ENCODE results near the gene PGF. TPM values are rescaled to one million over a fixed set of nuclear protein-coding genes. Genes with fewer than 3 reads are reported as not detected.

PGF gene
- total RNA-seq, 4 donors from 2014 or later: 3.5 to 10.5 (median 7.9) TPM

DNA sequence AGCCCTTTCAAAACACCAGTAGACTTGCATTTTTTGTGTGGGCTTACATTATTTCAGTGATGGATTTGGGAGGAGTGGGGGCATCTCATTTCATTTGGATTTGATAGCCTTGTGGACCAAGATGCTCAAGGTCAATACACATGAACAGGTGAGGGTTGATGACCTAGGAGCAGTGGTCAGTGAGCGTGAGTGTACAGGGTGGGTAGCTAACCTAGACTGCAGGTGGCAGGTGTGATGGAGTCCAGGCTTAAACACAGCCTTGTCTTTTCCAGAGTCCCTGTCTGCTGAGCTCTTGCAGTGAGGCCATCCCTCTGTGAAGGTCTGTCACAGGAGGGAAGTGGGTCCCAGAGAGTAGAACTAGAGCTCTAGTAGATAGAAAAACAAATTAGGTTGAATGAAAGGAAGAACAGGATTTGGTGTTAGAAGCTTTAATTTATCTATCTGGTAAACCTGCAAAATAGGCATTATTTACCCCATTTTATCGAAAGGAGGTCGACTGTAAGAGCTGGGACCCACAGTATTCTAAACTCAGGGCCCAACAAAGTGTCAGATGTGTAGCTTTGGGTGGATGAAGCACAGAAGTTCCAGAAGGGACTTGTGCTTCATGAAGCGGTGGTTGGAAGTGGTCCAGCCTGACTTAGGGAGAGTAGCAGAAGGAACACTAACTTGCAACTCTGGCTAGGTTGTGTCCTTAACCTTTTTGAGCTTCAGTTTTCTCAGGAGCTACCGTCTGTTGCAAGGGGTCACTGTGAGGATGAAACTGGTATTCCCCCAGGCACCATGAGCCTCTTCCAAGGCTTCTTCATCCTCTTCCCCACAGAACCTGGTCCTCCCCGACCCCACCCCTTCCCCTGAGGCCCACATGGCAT lies 50.5 kb downstream of the PGF start:
- WGBS: 58% methylated on average over 6 of the region's 6 CpGs
- H3K36me3 ChIP-seq: peaks cover 48% of the 10 kb centered on the region
- H3K27me3 ChIP-seq: no peaks in the 10 kb centered on the region
- TF ChIP-seq POLR2AphosphoS5 (IDR thresholded peaks at IDR 0.05): no peak
- TF ChIP-seq POLR2A (IDR thresholded peaks at IDR 0.05): no peak
- TF ChIP-seq, protein P1, sequence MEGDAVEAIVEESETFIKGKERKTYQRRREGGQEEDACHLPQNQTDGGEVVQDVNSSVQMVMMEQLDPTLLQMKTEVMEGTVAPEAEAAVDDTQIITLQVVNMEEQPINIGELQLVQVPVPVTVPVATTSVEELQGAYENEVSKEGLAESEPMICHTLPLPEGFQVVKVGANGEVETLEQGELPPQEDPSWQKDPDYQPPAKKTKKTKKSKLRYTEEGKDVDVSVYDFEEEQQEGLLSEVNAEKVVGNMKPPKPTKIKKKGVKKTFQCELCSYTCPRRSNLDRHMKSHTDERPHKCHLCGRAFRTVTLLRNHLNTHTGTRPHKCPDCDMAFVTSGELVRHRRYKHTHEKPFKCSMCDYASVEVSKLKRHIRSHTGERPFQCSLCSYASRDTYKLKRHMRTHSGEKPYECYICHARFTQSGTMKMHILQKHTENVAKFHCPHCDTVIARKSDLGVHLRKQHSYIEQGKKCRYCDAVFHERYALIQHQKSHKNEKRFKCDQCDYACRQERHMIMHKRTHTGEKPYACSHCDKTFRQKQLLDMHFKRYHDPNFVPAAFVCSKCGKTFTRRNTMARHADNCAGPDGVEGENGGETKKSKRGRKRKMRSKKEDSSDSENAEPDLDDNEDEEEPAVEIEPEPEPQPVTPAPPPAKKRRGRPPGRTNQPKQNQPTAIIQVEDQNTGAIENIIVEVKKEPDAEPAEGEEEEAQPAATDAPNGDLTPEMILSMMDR (IDR thresholded peaks at IDR 0.05): no peak
- TF ChIP-seq EP300 (IDR thresholded peaks at IDR 0.05): no peak
- H3K9me3 ChIP-seq: no peaks in the 10 kb centered on the region
- no peak for DNase-seq (ENCODE audit: low spot score in 2 of 2)
- no peak overlapping the region for H3K27ac ChIP-seq
- peaks cover 32% of the 10 kb centered on the region for H3K4me1 ChIP-seq
- no peak overlapping the region for H3K4me3 ChIP-seq

DNA sequence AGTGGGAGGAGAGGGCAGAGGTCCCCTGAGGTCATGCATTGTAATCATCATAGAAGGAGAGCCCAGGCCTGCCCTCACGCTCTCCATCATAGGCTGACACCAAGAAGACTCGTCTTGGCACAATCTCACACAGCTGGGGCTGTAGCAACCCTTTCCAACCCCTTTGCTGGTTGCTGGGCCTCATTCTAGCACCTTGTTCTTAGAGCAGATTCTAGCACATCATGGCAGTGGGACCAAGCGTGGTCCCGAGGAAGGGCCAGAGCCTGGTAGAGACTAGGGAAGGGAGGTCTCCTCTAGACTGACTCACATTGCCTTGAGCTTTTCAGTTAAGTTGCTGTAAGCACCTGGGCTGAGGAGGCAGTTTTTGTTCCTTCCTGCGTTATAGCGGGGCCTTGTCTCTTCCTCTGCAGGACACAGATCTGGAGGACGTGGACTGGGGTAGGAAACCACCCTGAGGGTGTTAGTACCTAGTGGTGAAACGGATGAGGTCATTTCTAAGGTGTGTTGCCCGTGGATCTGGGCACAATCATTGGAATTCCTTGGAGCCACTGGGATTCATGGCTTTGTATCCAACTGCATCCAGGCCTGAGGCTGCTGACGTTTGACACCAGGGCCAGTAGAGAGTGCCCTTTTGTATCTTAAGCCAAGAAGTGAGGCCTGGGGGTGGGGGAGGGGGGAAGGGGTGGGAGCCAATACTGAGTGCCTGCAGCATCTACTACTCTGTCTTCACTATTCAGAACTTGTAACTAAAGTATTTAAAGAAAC lies 52.3 kb downstream of the PGF start:
- Histone ChIP-seq H3K27me3 (no peaks in the 10 kb centered on the region), H3K9me3 (no peaks in the 10 kb centered on the region), H3K36me3 (peaks cover 65% of the 10 kb centered on the region), H3K4me3 (no peak overlapping the region), H3K27ac (no peak overlapping the region), H3K4me1 (peaks cover 31% of the 10 kb centered on the region)
- TF ChIP-seq, protein P1 (IDR thresholded peaks at IDR 0.05): no peak
- TF ChIP-seq EP300 (IDR thresholded peaks at IDR 0.05): no peak
- TF ChIP-seq POLR2A (IDR thresholded peaks at IDR 0.05): no peak
- no peak for TF ChIP-seq POLR2AphosphoS5 (IDR thresholded peaks at IDR 0.05)
- DNase-seq (ENCODE audit: low spot score in 2 of 2): no peak
- 74% methylated on average over 5 of the region's 10 CpGs for WGBS

DNA sequence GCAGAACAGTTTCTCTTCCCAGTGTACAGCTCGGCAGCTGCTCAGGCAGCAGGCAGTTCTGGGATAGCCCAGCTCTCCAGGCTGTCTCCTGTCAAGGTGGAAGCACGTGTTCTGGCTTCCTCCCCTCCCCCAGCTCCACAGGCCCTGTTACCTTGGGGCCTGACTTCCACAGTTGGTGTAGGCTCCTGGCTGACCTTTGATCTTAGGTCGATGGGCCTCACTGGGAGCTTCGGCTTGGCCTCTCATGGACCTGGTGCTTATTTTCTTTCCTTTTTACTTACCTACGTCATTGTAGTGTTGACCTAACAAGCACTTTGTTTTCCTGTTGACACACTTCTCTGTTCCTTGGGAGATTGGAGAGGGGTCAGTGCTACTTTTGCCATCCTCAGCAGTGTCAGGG lies 56.7 kb downstream of the PGF start:
- no peak overlapping the region for H3K27ac ChIP-seq
- H3K27me3 ChIP-seq: no peaks in the 10 kb centered on the region
- WGBS: 80% methylated on average over 5 of the region's 5 CpGs
- no peaks in the 10 kb centered on the region for H3K9me3 ChIP-seq
- TF ChIP-seq EP300 (IDR thresholded peaks at IDR 0.05): no peak
- TF ChIP-seq, protein P1 (IDR thresholded peaks at IDR 0.05): no peak
- H3K4me3 ChIP-seq: no peak overlapping the region
- DNase-seq (ENCODE audit: low spot score in 2 of 2): no peak
- H3K36me3 ChIP-seq: peaks cover 100% of the 10 kb centered on the region
- no peaks in the 10 kb centered on the region for H3K4me1 ChIP-seq

DNA sequence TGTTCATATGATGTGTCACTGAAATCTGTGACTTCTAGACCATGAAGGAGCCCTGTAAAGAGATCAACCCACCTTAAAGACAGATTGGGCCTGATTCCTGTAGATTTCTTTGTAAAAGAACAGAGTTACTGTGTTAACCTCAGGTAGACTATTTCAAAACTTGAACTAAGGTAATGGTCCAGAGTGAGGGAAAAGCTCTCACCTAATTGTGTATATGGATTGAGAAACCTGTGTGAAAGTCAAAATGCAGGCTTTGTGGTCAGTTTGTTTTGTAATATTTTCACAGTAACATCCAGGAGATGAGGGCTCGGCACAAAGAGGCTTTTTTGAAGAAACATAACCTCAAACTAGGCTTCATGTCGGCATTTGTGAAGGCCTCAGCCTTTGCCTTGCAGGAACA lies 57.3 kb downstream of the PGF start:
- TF ChIP-seq POLR2AphosphoS5 (IDR thresholded peaks at IDR 0.05): no peak
- TF ChIP-seq POLR2A (IDR thresholded peaks at IDR 0.05): no peak
- TF ChIP-seq, protein P1 (IDR thresholded peaks at IDR 0.05): no peak
- no peak for TF ChIP-seq EP300 (IDR thresholded peaks at IDR 0.05)
- no peak overlapping the region for H3K4me3 ChIP-seq
- DNase-seq (ENCODE audit: low spot score in 2 of 2): no peak
- 97% methylated on average over 2 of the region's 2 CpGs for WGBS
- no peaks in the 10 kb centered on the region for H3K9me3 ChIP-seq
- no peak overlapping the region for H3K27ac ChIP-seq
- H3K27me3 ChIP-seq: no peaks in the 10 kb centered on the region
- H3K36me3 ChIP-seq: peaks cover 100% of the 10 kb centered on the region
- no peaks in the 10 kb centered on the region for H3K4me1 ChIP-seq

DNA sequence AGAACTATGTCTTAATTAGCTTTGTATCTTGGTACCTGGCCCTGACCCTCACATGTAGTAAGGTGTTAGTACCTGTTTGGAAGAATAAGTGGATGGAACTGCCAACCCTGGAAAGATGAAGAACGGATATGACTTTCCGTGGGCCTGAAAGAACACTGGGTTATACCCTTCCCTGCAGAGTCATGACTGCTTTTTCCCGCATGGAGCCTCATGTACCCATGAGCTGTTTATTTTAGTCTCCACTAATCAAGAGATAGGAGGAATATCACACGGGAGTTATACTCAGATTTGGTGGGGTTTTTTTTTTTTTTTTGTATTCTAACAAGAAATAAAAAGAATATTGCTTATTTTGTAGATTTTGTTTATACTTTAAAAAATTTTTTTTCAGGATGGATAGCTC lies 57.8 kb downstream of the PGF start:
- TF ChIP-seq POLR2A (IDR thresholded peaks at IDR 0.05): no peak
- TF ChIP-seq POLR2AphosphoS5 (IDR thresholded peaks at IDR 0.05): no peak
- TF ChIP-seq EP300 (IDR thresholded peaks at IDR 0.05): no peak
- TF ChIP-seq, protein P1 (IDR thresholded peaks at IDR 0.05): no peak
- Histone ChIP-seq H3K4me3 (no peak overlapping the region), H3K36me3 (peaks cover 100% of the 10 kb centered on the region), H3K4me1 (no peaks in the 10 kb centered on the region), H3K9me3 (no peaks in the 10 kb centered on the region), H3K27me3 (no peaks in the 10 kb centered on the region), H3K27ac (no peak overlapping the region)
- no peak for DNase-seq (ENCODE audit: low spot score in 2 of 2)
- 79% methylated on average over 4 of the region's 4 CpGs for WGBS
